Measurements from ENCODE around the gene WSB1.

- peak; percentile 74 for TF ChIP-seq TFE3 (CRISPR knock-in tag; IDR thresholded peaks at IDR 0.05)
- no peak for TF ChIP-seq ZFP36 (IDR thresholded peaks at IDR 0.05; ENCODE audit: low read depth, low read length, partially characterized antibody)
- no peak for TF ChIP-seq SNRNP70 (optimal IDR thresholded peaks at IDR 0.05; ENCODE audit: low read depth, low read length)
- TF ChIP-seq SMARCB1 (IDR thresholded peaks at IDR 0.05; ENCODE audit: insufficient read length, low read depth) = no peak
- TF ChIP-seq ZFX (CRISPR knock-in tag; IDR thresholded peaks at IDR 0.05) = peak; percentile 79
- peak; percentile 74 for TF ChIP-seq FIP1L1 (IDR thresholded peaks at IDR 0.05; ENCODE audit: low read depth, low read length, poor library complexity, severe bottlenecking)
- TF ChIP-seq CGGBP1 (CRISPR knock-in tag; IDR thresholded peaks at IDR 0.05) = no peak
- TF ChIP-seq POLR2A (conservative IDR thresholded peaks at IDR 0.05) = peak; percentile 72
- no peak for TF ChIP-seq ZNF431 (CRISPR knock-in tag; IDR thresholded peaks at IDR 0.05)
- no peak for TF ChIP-seq CHD2 (IDR thresholded peaks at IDR 0.05; ENCODE audit: low read depth, low read length)
- TF ChIP-seq YY1 (IDR thresholded peaks at IDR 0.05; ENCODE audit: borderline replicate concordance in 1 of 3, control insufficient read depth in 1 of 3, extremely low read depth in 1 of 3, insufficient read depth in 3 of 3, insufficient read length in 1 of 3, insufficient replicate concordance in 2 of 3, low read depth in 1 of 3, low read length in 2 of 3) = peak in 2 of 3 experiments; percentile 54 to 59
- peak; percentile 28; the same call in 1 of the 2 replicates for TF ChIP-seq EP300 (IDR thresholded peaks at IDR 0.05; ENCODE audit: low read length)
Measured at GRCh38 chr17:27332485-27333409, 38.8 kb downstream of the WSB1 start.
